HepG2 (cell line): ENCODE measurements around the gene NRL. TPM values are rescaled to one million over a fixed set of nuclear protein-coding genes. Genes with fewer than 3 reads are reported as not detected.

Experiments
- ARID5B ChIP-seq: IDR thresholded peaks from 2 replicates; pipeline ENCODE4 v1.4.0; 2020; ENCODE audit warnings: mild to moderate bottlenecking, missing genetic modification reagents
- ARNTL ChIP-seq: sonication (generic); formaldehyde crosslinking; IDR thresholded peaks from 2 replicates; pipeline ENCODE4 v1.4.0; 2020; ENCODE audit warnings: mild to moderate bottlenecking, missing genetic modification reagents
- ATAD3A ChIP-seq: sonication (generic); formaldehyde crosslinking; IDR thresholded peaks from 2 replicates; pipeline ENCODE4 v1.4.0; 2020; ENCODE audit warnings: missing genetic modification reagents
- EEA1 ChIP-seq: sonication (generic); formaldehyde crosslinking; IDR thresholded peaks from 2 replicates; pipeline ENCODE4 v1.5.1; 2020; ENCODE audit warnings: mild to moderate bottlenecking, missing genetic modification reagents, borderline replicate concordance
- FIP1L1 ChIP-seq: fragments of 200-400 bp; formaldehyde crosslinking; IDR thresholded peaks from 2 replicates; pipeline ENCODE4 v1.6.1; 2018; ENCODE audit warnings: low read depth, mild to moderate bottlenecking, low read length, moderate library complexity, borderline replicate concordance; ENCODE audit not compliant: insufficient read depth
- HMG20B ChIP-seq: conservative IDR thresholded peaks from 2 replicates; pipeline ENCODE4 v1.6.1; 2016; ENCODE audit warnings: missing genetic modification reagents, missing compliant biosample characterization
- PREB ChIP-seq: sonication (generic); formaldehyde crosslinking; IDR thresholded peaks from 2 replicates; pipeline ENCODE4 v1.4.0; 2020; ENCODE audit warnings: missing genetic modification reagents
- TIGD3 ChIP-seq: sonication (generic); formaldehyde crosslinking; IDR thresholded peaks from 2 replicates; pipeline ENCODE4 v1.5.1; 2020; ENCODE audit warnings: mild to moderate bottlenecking, missing genetic modification reagents, borderline replicate concordance
- ZBED4 ChIP-seq: sonication (generic); formaldehyde crosslinking; IDR thresholded peaks from 2 replicates; pipeline ENCODE4 v1.4.0; 2020; ENCODE audit warnings: missing genetic modification reagents, borderline replicate concordance
- ZFP90 ChIP-seq: sonication (generic); formaldehyde crosslinking; IDR thresholded peaks from 2 replicates; pipeline ENCODE4 v1.8.0; 2022; ENCODE audit warnings: missing genetic modification reagents, mild to moderate bottlenecking, inconsistent platforms, borderline replicate concordance
- ZNF280B ChIP-seq: sonication (generic); formaldehyde crosslinking; IDR thresholded peaks from 2 replicates; pipeline ENCODE4 v1.5.0; 2020; ENCODE audit warnings: missing genetic modification reagents, mild to moderate bottlenecking, borderline replicate concordance
- ZNF362 ChIP-seq: sonication (generic); formaldehyde crosslinking; IDR thresholded peaks from 2 replicates; pipeline ENCODE4 v1.4.0; 2020; ENCODE audit warnings: missing genetic modification reagents, mild to moderate bottlenecking, borderline replicate concordance
- ZNF441 ChIP-seq: sonication (generic); formaldehyde crosslinking; IDR thresholded peaks from 2 replicates; pipeline ENCODE4 v1.7.0; 2021; ENCODE audit warnings: missing genetic modification reagents, borderline replicate concordance
- ZNF549 ChIP-seq: sonication (generic); formaldehyde crosslinking; IDR thresholded peaks from 2 replicates; pipeline ENCODE4 v1.5.0; 2020; ENCODE audit warnings: missing genetic modification reagents
- polyA plus RNA-seq, 8 experiments: library from polyadenylated mRNA; depleted of rRNA in 3 of 8; stranded (reverse) in 7 of 8; unstranded in 1 of 8; fragments of >200 nt; fragmentation: Illumina TruSeq in 4 of 8; extraction: Trizol in 4 of 8; gene quantifications; 2 replicates each; pipeline versions ENCODE4 v1.2.1 to v1.2.3, GENCODE V29; 2011 to 2016; ENCODE audit warnings: low read depth in 4 of 8, missing spikeins in 1 of 8, mixed read lengths in 1 of 8; ENCODE audit not compliant: insufficient read depth in 1 of 8
- total RNA-seq, 5 experiments: library from RNA; depleted of rRNA; stranded (reverse); fragments of >200 nt; fragmentation: Illumina TruSeq; extraction: Trizol; gene quantifications; 2 replicates each; pipeline ENCODE4 v1.2.3, GENCODE V29; 2016; ENCODE audit warnings: low read depth in 1 of 5

NRL gene
- total and polyA plus RNA-seq, 2 of the 13 experiments (the other 11 are each of a cell fraction or from before 2014, with no cell fraction given) = 2.5 to 4.7 TPM

GRCh38 chr14:24113801-24114531, 783 bp downstream of the NRL start (continued):
- peak; percentile 97 for TF ChIP-seq ARNTL (CRISPR knock-in tag)
- peak; percentile 62; the same call in 1 of the 2 replicates for TF ChIP-seq ZNF362 (CRISPR knock-in tag)
- TF ChIP-seq ZNF549 (CRISPR knock-in tag) = peak; percentile 16; the same call in 1 of the 2 replicates
- TF ChIP-seq ARID5B (CRISPR knock-in tag) = peak; percentile 99
- peak; percentile 92 for TF ChIP-seq EEA1 (CRISPR knock-in tag)
- peak; percentile 72; the same call in 1 of the 2 replicates for TF ChIP-seq ZNF280B (CRISPR knock-in tag)
- TF ChIP-seq ZFP90 (CRISPR knock-in tag) = peak; percentile 98
- TF ChIP-seq ZNF441 = peak; percentile 97
- TF ChIP-seq ZBED4 (CRISPR knock-in tag) = peak; percentile 85; the same call in 1 of the 2 replicates
- TF ChIP-seq FIP1L1 = peak; percentile 98; the same call in 1 of the 2 replicates
- peak; percentile 75 for TF ChIP-seq ATAD3A (CRISPR knock-in tag)
- TF ChIP-seq HMG20B (CRISPR knock-in tag) = peak; percentile 93
- peak; percentile 93; the same call in 1 of the 2 replicates for TF ChIP-seq TIGD3 (CRISPR knock-in tag)
- no peak for TF ChIP-seq PREB (CRISPR knock-in tag)
